ACC112 (cell line): ENCODE results near the gene PHC3.

Experiments used
- H2AFZ ChIP-seq: fragments of 200-600 bp; sonication (generic); one replicate; pipeline ENCODE4 v1.6.0; 2017; ENCODE audit warnings: antibody characterized with exemption, low read length; ENCODE audit not compliant: unreplicated experiment
- H3K27ac ChIP-seq: fragments of 200-600 bp; sonication (generic); 2 replicates; pipeline ENCODE4 v1.5.1; 2014; ENCODE audit warnings: low read depth, mild to moderate bottlenecking, antibody characterized with exemption, low read length, moderate library complexity
- H3K27me3 ChIP-seq: fragments of 200-600 bp; sonication (generic); 2 replicates; pipeline ENCODE4 v1.6.1; 2014; ENCODE audit warnings: mild to moderate bottlenecking, antibody characterized with exemption, low read length, moderate library complexity, mixed read lengths; ENCODE audit not compliant: insufficient read depth
- H3K36me3 ChIP-seq: fragments of 200-600 bp; sonication (generic); 2 replicates; pipeline ENCODE4 v1.6.1; 2016; ENCODE audit warnings: mild to moderate bottlenecking, antibody characterized with exemption, low read length, moderate library complexity, mixed read lengths; ENCODE audit not compliant: insufficient read depth
- H3K4me1 ChIP-seq: fragments of 200-600 bp; sonication (generic); one replicate; pipeline ENCODE4 v1.6.1; 2016; ENCODE audit warnings: low read length, mixed read lengths; ENCODE audit not compliant: insufficient read depth, unreplicated experiment, control insufficient read depth
- H3K4me3 ChIP-seq: fragments of 200-600 bp; sonication (generic); 2 replicates; pipeline ENCODE4 v1.5.1; 2014; ENCODE audit warnings: mild to moderate bottlenecking, low read depth, low read length
- H3K79me2 ChIP-seq: fragments of 200-600 bp; sonication (generic); one replicate; pipeline ENCODE4 v1.6.0; 2016; ENCODE audit warnings: low read length; ENCODE audit not compliant: control insufficient read depth, unreplicated experiment, insufficient read depth

The PHC3 gene

DNA sequence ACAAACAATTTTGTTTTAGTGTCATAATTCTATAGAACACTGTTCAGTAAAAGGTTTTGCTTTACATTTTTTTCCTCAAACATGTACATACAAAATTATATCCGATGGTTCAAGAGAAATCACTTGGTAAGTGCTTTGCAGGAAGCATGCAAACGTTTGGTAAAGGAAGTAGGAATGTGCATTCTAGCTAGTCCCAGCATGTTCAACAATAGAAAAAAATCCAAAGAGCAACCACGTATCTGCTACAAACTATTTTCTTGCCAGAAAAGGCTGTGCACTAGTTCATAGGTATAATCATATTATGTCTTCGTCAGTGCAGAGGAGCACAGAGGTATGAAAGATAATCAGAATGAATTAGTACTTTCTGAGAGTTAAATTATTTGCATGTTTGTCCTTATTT lies 85.8 kb downstream of the PHC3 start:
- no peaks in the 10 kb centered on the region for H3K4me1 ChIP-seq
- H3K79me2 ChIP-seq = peaks cover 2% of the 10 kb centered on the region
- no peaks in the 10 kb centered on the region for H3K27me3 ChIP-seq
- H3K36me3 ChIP-seq = peaks cover 63% of the 10 kb centered on the region
- no peak overlapping the region for H3K4me3 ChIP-seq
- H2AFZ ChIP-seq = no peak overlapping the region
- H3K27ac ChIP-seq = no peak overlapping the region

DNA sequence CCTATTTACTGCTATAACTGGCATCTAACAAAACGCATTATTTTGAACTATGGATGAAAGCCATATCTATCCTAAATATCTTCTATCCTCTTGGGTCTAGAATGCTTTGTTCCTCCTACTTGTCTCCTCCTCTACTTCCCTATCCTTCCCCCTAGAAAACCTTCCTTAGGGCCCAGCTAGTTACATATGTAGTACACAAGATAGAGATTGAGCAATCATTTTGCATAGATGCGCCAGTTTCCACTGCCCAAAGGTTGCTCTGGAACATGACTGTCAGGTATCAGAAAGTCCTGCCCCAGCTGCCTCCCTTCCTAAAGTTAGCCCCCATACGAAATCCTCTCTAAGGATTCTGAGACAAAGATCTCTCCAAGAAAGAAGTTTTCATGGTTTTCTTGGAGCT lies 88.6 kb downstream of the PHC3 start:
- Histone ChIP-seq H3K4me3 (no peak overlapping the region), H3K36me3 (peaks cover 51% of the 10 kb centered on the region), H3K27ac (no peak overlapping the region), H3K79me2 (peaks cover 2% of the 10 kb centered on the region), H2AFZ (no peak overlapping the region), H3K4me1 (no peaks in the 10 kb centered on the region), H3K27me3 (no peaks in the 10 kb centered on the region)

DNA sequence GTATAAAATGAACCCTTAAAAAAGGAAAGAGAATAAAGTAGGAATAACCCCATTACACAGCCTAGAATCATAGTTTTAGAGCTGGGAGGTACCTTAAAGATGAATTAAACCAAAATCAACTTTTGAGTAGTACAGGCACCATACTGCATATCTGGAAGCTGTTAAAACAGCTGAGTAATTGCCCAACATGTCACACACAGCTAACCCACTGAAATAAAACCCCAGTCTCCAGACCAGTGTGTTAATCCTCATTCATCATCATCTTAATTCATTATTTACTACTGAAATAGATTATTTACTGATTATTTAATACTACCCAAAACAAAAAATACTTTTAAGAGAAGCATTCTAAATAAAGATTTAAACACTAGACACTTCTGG lies 90.9 kb downstream of the PHC3 start:
- Histone ChIP-seq H3K79me2 (peaks cover under 1% of the 10 kb centered on the region), H3K4me1 (no peaks in the 10 kb centered on the region), H3K27me3 (no peaks in the 10 kb centered on the region), H3K36me3 (peaks cover 41% of the 10 kb centered on the region), H3K4me3 (no peak overlapping the region), H2AFZ (no peak overlapping the region), H3K27ac (no peak overlapping the region)

DNA sequence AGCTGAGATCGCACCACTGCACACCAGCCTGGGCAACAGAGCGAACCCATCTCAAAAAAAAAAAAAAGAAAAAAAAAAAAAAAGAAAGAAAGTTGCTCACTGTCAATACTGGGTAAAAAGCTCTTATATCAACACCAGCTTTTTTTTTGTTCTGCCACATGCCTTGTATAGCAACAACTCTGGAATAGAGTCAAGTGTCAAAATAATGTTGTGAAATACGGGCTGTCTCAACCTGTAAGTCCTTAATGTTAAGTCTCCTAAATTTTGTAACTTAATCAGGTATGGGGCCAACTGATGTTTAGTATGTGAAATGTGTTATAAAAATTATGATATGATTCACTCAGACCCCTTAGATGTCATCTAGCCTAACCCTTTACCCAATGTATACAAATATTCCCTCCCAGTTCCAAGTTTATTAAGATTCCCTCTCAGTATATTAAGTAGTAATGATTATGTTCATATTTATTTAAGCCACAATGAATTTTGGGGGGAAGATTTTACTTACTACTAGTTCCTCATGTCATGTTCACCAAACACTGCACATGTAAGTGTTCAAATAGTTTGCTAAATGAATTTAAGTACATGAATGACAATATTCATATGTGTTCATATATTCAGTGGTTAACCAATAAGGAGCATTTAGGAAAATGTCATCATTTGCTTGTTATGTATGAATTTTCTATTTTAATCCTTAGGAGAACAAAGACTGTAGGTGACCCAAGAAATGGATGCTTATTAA lies 91.5 kb downstream of the PHC3 start:
- H3K27me3 ChIP-seq = no peaks in the 10 kb centered on the region
- peaks cover 41% of the 10 kb centered on the region for H3K36me3 ChIP-seq
- H2AFZ ChIP-seq = no peak overlapping the region
- H3K4me1 ChIP-seq = no peaks in the 10 kb centered on the region
- H3K4me3 ChIP-seq = no peak overlapping the region
- H3K79me2 ChIP-seq = no peaks in the 10 kb centered on the region
- H3K27ac ChIP-seq = no peak overlapping the region

DNA sequence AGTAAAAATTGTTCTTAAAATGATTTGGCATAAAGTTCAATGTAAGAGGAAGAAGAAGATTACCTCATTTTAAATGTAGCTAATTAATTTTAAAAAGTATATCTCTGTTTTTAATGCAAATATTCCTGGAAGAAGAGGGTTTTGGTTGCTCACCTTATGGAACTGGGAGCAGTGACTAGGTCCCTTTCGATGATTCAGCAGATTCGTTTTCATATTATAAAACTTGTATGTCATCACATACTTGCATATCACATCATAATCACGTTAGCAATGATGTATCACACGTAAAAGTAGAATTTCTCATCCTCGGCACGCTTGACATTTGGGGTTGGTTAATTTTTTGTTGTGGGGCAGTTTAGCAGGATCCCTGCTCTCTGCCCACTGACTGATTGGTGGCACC lies 96.1 kb downstream of the PHC3 start:
- Histone ChIP-seq H2AFZ (no peak overlapping the region), H3K4me1 (no peaks in the 10 kb centered on the region), H3K4me3 (no peak overlapping the region), H3K27me3 (no peaks in the 10 kb centered on the region), H3K36me3 (peaks cover 32% of the 10 kb centered on the region), H3K27ac (no peak overlapping the region), H3K79me2 (no peaks in the 10 kb centered on the region)

DNA sequence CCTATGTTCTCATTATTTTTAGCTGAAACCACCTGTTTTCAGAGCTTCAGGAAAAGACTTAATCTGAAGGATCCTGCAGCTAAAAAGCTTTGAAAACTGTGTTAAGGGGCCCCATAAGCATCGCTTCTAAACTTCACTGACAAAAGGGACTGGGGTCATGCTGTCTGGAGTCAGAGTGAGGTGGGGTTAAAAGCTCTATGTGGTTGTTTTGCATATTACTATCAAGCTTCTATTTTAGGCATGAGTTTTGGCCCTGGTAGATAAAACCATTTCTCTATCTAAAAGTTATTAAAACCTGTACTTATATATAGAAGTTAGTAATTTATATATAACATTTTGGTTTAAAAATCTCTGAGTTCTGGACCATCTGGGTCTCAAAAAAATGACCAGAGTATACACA lies 98.2 kb downstream of the PHC3 start:
- Histone ChIP-seq H3K27ac (no peak overlapping the region), H2AFZ (no peak overlapping the region), H3K27me3 (no peaks in the 10 kb centered on the region)

DNA sequence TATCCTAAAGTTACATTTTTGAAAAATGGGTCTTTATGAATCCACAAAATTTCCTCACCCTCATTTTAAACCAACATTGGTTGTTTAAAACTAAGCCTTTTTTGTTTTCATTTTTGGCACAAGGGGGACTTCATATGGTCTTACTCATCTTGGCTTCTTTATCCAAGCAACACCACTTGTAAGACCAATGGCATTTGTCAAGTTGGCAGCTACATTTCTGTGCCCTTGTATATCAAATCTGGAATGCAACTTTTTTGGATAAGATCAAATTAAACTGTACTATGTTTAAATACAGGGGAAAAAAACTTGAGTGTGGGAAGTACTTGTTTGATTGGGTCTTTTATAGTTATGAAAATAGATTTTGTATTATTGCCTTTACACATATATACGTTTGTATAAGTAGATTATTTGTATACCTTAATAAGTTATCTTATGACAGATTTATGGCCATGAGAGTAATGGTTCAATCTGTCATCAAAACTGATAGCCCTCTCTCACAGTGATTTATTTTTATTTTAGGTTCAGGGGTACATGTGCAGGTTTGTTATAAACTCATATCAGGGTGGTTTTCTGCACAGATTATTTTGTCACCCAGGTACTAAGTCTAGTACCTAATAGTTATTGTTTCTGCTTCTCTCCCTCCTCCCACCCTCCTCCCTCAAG lies 100.3 kb downstream of the PHC3 start:
- no peaks in the 10 kb centered on the region for H3K27me3 ChIP-seq
- H3K4me3 ChIP-seq = no peak overlapping the region
- no peak overlapping the region for H3K27ac ChIP-seq
- H3K79me2 ChIP-seq = no peaks in the 10 kb centered on the region
- H3K4me1 ChIP-seq = no peaks in the 10 kb centered on the region
- H3K36me3 ChIP-seq = peaks cover 24% of the 10 kb centered on the region
- no peak overlapping the region for H2AFZ ChIP-seq

More for the DNA sequence above, 98.2 kb downstream of the PHC3 start:
- Histone ChIP-seq H3K4me1 (no peaks in the 10 kb centered on the region), H3K79me2 (no peaks in the 10 kb centered on the region), H3K36me3 (peaks cover 28% of the 10 kb centered on the region), H3K4me3 (no peak overlapping the region)

DNA sequence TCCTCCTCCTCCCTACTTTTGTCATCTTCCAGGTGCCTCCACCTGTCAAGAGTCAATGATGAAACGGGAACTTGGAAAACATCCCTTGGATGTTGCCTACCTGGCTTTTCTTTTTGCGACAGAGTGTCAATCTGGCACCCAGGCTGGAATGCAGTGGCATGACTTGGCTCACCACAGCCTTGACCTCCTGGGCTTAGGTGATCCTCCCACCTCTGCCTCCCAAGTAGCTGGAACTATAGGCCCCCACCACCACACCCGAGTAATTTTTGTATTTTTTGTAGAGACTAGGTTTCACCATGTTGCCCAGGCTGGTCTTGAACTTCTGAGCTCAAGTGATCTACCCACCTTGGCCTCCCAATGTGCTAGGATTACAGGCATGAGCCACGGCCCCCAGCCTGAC lies 100.9 kb downstream of the PHC3 start:
- peaks cover 24% of the 10 kb centered on the region for H3K36me3 ChIP-seq
- no peak overlapping the region for H3K27ac ChIP-seq
- H2AFZ ChIP-seq = no peak overlapping the region
- no peaks in the 10 kb centered on the region for H3K4me1 ChIP-seq
- no peaks in the 10 kb centered on the region for H3K27me3 ChIP-seq
- H3K79me2 ChIP-seq = no peaks in the 10 kb centered on the region
- H3K4me3 ChIP-seq = no peak overlapping the region

DNA sequence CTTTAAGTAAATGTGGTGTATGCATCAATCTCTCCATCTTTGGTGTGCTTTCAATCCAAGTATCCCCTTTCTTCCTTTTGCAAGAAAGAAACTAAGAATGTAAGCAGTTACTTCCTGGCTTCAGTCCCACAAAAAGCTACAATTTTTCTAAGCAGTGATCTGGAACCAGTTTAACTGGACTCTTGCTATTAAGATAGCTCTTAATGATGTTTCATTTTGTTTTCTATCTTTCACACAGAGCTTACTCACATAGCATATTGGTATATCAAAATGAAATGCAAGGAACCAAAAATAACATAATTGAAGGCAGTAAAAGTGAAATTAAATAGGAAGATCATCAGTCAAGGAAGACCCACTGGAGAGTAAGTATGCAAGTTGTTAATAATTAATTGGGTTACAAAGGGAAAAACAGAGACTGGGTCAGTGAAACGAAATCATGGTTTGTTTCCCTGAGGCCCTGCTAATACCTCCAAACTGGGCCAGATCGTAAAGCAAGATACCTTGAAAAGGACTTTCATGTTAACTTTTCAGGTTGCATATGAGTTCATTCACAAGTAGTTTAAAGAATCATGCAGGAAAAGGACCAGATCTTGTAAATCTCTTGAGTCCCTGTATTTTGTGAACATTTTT lies 101.9 kb downstream of the PHC3 start:
- H3K79me2 ChIP-seq = no peaks in the 10 kb centered on the region
- H2AFZ ChIP-seq = no peak overlapping the region
- no peaks in the 10 kb centered on the region for H3K4me1 ChIP-seq
- peaks cover 16% of the 10 kb centered on the region for H3K36me3 ChIP-seq
- no peaks in the 10 kb centered on the region for H3K27me3 ChIP-seq
- no peak overlapping the region for H3K4me3 ChIP-seq
- H3K27ac ChIP-seq = no peak overlapping the region

DNA sequence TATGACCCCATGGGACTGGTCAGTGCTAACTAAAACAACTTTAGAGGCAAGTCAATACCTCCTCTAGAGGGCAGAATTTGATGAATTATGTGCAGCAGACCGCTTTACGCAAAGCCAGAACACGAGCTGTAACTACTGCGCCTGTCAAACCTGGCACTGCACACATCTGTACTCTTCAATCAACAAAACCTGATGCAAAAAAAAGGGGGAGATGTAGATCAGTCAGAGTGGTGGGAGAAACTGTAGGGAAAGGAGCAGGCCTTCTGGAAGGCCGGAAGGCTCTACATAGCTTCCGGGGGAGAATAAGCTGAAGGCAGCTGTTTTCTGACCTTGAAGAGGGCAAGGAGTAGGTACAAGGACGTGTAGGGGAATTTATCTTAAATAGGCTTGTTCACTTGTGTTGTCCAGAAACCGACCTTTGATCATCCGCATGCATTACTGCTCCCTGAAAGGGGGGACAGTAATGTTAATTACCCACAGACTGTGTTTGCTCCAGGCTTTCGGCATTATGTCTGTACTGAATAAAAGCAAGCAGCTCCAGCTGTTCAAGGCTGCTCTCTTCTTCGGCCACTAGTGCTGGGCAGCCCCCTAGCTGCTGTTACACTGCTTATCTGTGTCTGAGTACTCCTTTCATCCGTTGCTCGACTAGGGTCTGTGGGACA lies 102.8 kb downstream of the PHC3 start:
- Histone ChIP-seq H3K4me3 (no peak overlapping the region), H3K27ac (no peak overlapping the region), H3K4me1 (no peaks in the 10 kb centered on the region), H3K27me3 (no peaks in the 10 kb centered on the region), H3K36me3 (peaks cover 7% of the 10 kb centered on the region; the same call in 1 of the 2 replicates), H3K79me2 (no peaks in the 10 kb centered on the region), H2AFZ (no peak overlapping the region)
